Neural cell (in vitro differentiated cells): ENCODE results near the gene ARHGEF1. TPM values are rescaled to one million over a fixed set of nuclear protein-coding genes. Genes with fewer than 3 reads are reported as not detected.

Experiments used
- H2AFZ ChIP-seq: fragments of 200-600, 300-800 bp; sonication (generic), shearing (Covaris generic); 2 replicates; pipeline ENCODE4 v1.6.0; 2014; ENCODE audit warnings: low read depth, mild to moderate bottlenecking, antibody characterized with exemption, low read length, moderate library complexity
- H3F3A ChIP-seq: fragments of 200-600 bp; shearing (Covaris generic); 2 replicates; pipeline ENCODE4 v1.6.1; 2016; ENCODE audit warnings: mild to moderate bottlenecking, moderate library complexity, mixed read lengths, antibody characterized with exemption, low read length; ENCODE audit not compliant: insufficient read depth, poor library complexity, severe bottlenecking
- H3K27ac ChIP-seq: fragments of 200-600, 300-800 bp; sonication (generic), shearing (Covaris generic); 2 replicates; pipeline ENCODE4 v1.5.1; 2014; ENCODE audit warnings: mild to moderate bottlenecking, low read length, moderate library complexity
- H3K27me3 ChIP-seq: fragments of 300-800, 200-600 bp; sonication (generic), shearing (Covaris generic); 2 replicates; pipeline ENCODE4 v1.6.0; 2014; ENCODE audit warnings: mild to moderate bottlenecking, low read depth, low read length, moderate library complexity; ENCODE audit not compliant: insufficient read depth
- H3K36me3 ChIP-seq: fragments of 300-800, 200-600 bp; sonication (generic), shearing (Covaris generic); 2 replicates; pipeline ENCODE4 v1.5.1; 2014; ENCODE audit warnings: mild to moderate bottlenecking, antibody characterized with exemption, low read length, moderate library complexity; ENCODE audit not compliant: insufficient read depth
- H3K4me2 ChIP-seq: fragments of 300-800, 200-600 bp; sonication (generic), shearing (Covaris generic); 2 replicates; pipeline ENCODE4 v1.6.0; 2014; ENCODE audit warnings: mild to moderate bottlenecking, low read length
- H3K4me3 ChIP-seq: fragments of 300-800, 200-600 bp; sonication (generic), shearing (Covaris generic); 2 replicates; pipeline ENCODE4 v1.5.1; 2014; ENCODE audit warnings: mild to moderate bottlenecking, low read length, moderate library complexity
- H3K79me2 ChIP-seq: fragments of 200-600 bp; shearing (Covaris generic); replicated peaks from 2 replicates; pipeline ENCODE4 v1.6.0; 2014; ENCODE audit warnings: mild to moderate bottlenecking, low read length, moderate library complexity; ENCODE audit not compliant: insufficient read depth
- H3K9ac ChIP-seq: fragments of 300-800, 200-600 bp; sonication (generic), shearing (Covaris generic); 2 replicates; pipeline ENCODE4 v1.6.1; 2016; ENCODE audit warnings: mild to moderate bottlenecking, low read length, mixed read lengths
- H3K9me2 ChIP-seq: fragments of 200-600 bp; shearing (Covaris generic); 2 replicates; pipeline ENCODE4 v1.6.1; 2016; ENCODE audit warnings: mild to moderate bottlenecking, low read length, mixed read lengths; ENCODE audit not compliant: insufficient read depth
- H3K9me3 ChIP-seq: fragments of 200-600, 300-800 bp; sonication (generic), shearing (Covaris generic); 2 replicates; pipeline ENCODE4 v1.6.1; 2016; ENCODE audit warnings: mild to moderate bottlenecking, mixed run types, low read length, moderate library complexity, mixed read lengths
- H4K20me1 ChIP-seq: fragments of 200-600 bp; shearing (Covaris generic); 2 replicates; pipeline ENCODE4 v1.6.1; 2016; ENCODE audit warnings: mild to moderate bottlenecking, mixed run types; ENCODE audit not compliant: insufficient read depth
- EP300 ChIP-seq: fragments of 450-650 bp; conservative IDR thresholded peaks from 2 replicates; pipeline ENCODE4 v1.6.1; 2014; ENCODE audit warnings: antibody characterized with exemption, mild to moderate bottlenecking, moderate library complexity; ENCODE audit not compliant: poor library complexity, severe bottlenecking
- EZH2 ChIP-seq: fragments of 200-600, 300-800 bp; shearing (Covaris generic), sonication (generic); IDR thresholded peaks from 2 replicates; pipeline ENCODE4 v1.6.1; 2014; ENCODE audit warnings: antibody characterized with exemption, low read length, borderline replicate concordance, mild to moderate bottlenecking; ENCODE audit not compliant: insufficient read depth, poor library complexity, severe bottlenecking
- MXI1 ChIP-seq: fragments of 450-650 bp; conservative IDR thresholded peaks from 2 replicates; pipeline ENCODE4 v1.6.1; 2014; ENCODE audit warnings: antibody characterized with exemption, mild to moderate bottlenecking; ENCODE audit not compliant: poor library complexity, severe bottlenecking
- POLR2AphosphoS5 ChIP-seq: IDR thresholded peaks from 2 replicates; pipeline ENCODE4 v1.6.1; 2012
- RAD21 ChIP-seq: fragments of 450-650 bp; conservative IDR thresholded peaks from 2 replicates; pipeline ENCODE4 v1.6.1; 2014; ENCODE audit warnings: antibody characterized with exemption, mild to moderate bottlenecking, moderate library complexity
- SMC3 ChIP-seq: fragments of 450-650 bp; conservative IDR thresholded peaks from 2 replicates; pipeline ENCODE4 v1.6.1; 2014; ENCODE audit warnings: antibody characterized with exemption, mild to moderate bottlenecking, moderate library complexity; ENCODE audit not compliant: poor library complexity
- TAF1 ChIP-seq: IDR thresholded peaks from 2 replicates; pipeline ENCODE4 v1.6.1; 2012; ENCODE audit warnings: low read depth
- polyA plus RNA-seq: library from polyadenylated mRNA; depleted of rRNA; stranded (reverse); fragments of >200 nt; gene quantifications from 2 replicates; pipeline ENCODE4 v1.2.3, GENCODE V29; 2014
- TF ChIP-seq, protein P1 (sequence below): IDR thresholded peaks from 2 replicates; pipeline ENCODE4 v1.6.1; 2012; ENCODE audit warnings: borderline replicate concordance
- TF ChIP-seq, protein P2 (sequence below): fragments of 450-650 bp; IDR thresholded peaks from 2 replicates; pipeline ENCODE4 v1.5.1; 2014; ENCODE audit warnings: antibody characterized with exemption, mild to moderate bottlenecking, moderate library complexity; ENCODE audit not compliant: poor library complexity, severe bottlenecking

The ARHGEF1 gene
- polyA plus RNA-seq, 1 donor from 2014 or later = 12.0 TPM

DNA sequence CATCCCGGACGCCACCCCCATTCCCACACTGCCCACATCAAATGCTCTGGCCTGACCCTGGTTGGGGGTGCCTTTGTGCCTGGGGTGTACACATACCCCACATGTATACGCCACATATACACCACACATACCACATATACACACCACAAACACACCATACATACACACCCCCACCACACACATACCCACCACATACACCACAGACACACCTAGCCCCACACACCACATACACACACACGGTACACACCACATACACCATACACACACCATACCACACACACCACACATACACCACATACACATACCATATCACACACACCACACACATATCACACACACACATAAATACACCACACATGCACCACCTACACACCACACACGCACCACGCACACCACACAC is 35.1 kb downstream of the ARHGEF1 start:
- H3K79me2 ChIP-seq = no peaks in the 10 kb centered on the region
- H3K4me2 ChIP-seq = no peak overlapping the region
- H3K9me3 ChIP-seq = no peaks in the 10 kb centered on the region
- H3K9ac ChIP-seq = no peak overlapping the region
- peaks cover 87% of the 10 kb centered on the region for H3K27me3 ChIP-seq
- no peak overlapping the region for H3K4me3 ChIP-seq
- H4K20me1 ChIP-seq = no peaks in the 10 kb centered on the region
- H3F3A ChIP-seq = no peaks in the 10 kb centered on the region
- H3K9me2 ChIP-seq = no peaks in the 10 kb centered on the region
- no peak overlapping the region for H2AFZ ChIP-seq
- H3K36me3 ChIP-seq = no peaks in the 10 kb centered on the region
- no peak overlapping the region for H3K27ac ChIP-seq
- no peak for TF ChIP-seq RAD21
- TF ChIP-seq MXI1 = no peak
- TF ChIP-seq, protein P1, sequence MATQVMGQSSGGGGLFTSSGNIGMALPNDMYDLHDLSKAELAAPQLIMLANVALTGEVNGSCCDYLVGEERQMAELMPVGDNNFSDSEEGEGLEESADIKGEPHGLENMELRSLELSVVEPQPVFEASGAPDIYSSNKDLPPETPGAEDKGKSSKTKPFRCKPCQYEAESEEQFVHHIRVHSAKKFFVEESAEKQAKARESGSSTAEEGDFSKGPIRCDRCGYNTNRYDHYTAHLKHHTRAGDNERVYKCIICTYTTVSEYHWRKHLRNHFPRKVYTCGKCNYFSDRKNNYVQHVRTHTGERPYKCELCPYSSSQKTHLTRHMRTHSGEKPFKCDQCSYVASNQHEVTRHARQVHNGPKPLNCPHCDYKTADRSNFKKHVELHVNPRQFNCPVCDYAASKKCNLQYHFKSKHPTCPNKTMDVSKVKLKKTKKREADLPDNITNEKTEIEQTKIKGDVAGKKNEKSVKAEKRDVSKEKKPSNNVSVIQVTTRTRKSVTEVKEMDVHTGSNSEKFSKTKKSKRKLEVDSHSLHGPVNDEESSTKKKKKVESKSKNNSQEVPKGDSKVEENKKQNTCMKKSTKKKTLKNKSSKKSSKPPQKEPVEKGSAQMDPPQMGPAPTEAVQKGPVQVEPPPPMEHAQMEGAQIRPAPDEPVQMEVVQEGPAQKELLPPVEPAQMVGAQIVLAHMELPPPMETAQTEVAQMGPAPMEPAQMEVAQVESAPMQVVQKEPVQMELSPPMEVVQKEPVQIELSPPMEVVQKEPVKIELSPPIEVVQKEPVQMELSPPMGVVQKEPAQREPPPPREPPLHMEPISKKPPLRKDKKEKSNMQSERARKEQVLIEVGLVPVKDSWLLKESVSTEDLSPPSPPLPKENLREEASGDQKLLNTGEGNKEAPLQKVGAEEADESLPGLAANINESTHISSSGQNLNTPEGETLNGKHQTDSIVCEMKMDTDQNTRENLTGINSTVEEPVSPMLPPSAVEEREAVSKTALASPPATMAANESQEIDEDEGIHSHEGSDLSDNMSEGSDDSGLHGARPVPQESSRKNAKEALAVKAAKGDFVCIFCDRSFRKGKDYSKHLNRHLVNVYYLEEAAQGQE = no peak
- TF ChIP-seq EP300 = no peak
- TF ChIP-seq SMC3 = no peak
- TF ChIP-seq POLR2AphosphoS5 = no peak
- no peak for TF ChIP-seq EZH2
- no peak for TF ChIP-seq TAF1
- TF ChIP-seq, protein P2, sequence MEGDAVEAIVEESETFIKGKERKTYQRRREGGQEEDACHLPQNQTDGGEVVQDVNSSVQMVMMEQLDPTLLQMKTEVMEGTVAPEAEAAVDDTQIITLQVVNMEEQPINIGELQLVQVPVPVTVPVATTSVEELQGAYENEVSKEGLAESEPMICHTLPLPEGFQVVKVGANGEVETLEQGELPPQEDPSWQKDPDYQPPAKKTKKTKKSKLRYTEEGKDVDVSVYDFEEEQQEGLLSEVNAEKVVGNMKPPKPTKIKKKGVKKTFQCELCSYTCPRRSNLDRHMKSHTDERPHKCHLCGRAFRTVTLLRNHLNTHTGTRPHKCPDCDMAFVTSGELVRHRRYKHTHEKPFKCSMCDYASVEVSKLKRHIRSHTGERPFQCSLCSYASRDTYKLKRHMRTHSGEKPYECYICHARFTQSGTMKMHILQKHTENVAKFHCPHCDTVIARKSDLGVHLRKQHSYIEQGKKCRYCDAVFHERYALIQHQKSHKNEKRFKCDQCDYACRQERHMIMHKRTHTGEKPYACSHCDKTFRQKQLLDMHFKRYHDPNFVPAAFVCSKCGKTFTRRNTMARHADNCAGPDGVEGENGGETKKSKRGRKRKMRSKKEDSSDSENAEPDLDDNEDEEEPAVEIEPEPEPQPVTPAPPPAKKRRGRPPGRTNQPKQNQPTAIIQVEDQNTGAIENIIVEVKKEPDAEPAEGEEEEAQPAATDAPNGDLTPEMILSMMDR = no peak

DNA sequence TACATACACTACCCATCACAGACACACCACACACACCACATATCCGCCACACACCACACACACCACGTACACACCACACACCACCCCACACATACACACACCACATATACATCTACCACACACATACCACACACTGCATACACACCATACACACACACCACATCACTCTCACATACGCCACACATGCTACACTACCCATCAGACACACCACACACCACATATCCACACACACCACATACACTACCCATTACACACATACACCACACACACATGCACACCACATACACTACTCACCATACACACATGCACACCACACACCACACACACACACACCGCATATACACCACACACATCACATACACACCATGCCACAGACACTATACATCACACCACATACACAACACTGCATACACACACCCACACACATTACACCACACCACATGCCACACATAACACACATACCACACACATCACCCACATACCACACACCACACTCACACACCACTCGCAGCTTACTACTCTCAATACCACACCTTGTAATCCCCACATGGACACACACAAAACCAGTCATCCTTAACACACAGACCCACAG is 35.8 kb downstream of the ARHGEF1 start:
- H3K36me3 ChIP-seq = no peaks in the 10 kb centered on the region
- H2AFZ ChIP-seq = no peak overlapping the region
- no peak overlapping the region for H3K4me3 ChIP-seq
- H3K9me3 ChIP-seq = no peaks in the 10 kb centered on the region
- no peaks in the 10 kb centered on the region for H3K9me2 ChIP-seq
- no peaks in the 10 kb centered on the region for H3F3A ChIP-seq
- peaks cover 85% of the 10 kb centered on the region for H3K27me3 ChIP-seq
- H3K9ac ChIP-seq = no peak overlapping the region
- no peak overlapping the region for H3K27ac ChIP-seq
- H4K20me1 ChIP-seq = no peaks in the 10 kb centered on the region
- no peak overlapping the region for H3K4me2 ChIP-seq
- no peaks in the 10 kb centered on the region for H3K79me2 ChIP-seq
- no peak for TF ChIP-seq TAF1
- no peak for TF ChIP-seq EP300
- TF ChIP-seq SMC3 = no peak
- TF ChIP-seq, protein P2 = no peak
- TF ChIP-seq RAD21 = no peak
- TF ChIP-seq, protein P1 = no peak
- TF ChIP-seq MXI1 = no peak
- TF ChIP-seq POLR2AphosphoS5 = no peak
- no peak for TF ChIP-seq EZH2
